Measurements from ENCODE around the gene FBXO15. TPM values are rescaled to one million over a fixed set of nuclear protein-coding genes. Genes with fewer than 3 reads are reported as not detected.
A peak's percentile ranks its signal among the peaks of the same experiment; 100 is the strongest.

Gene FBXO15
- total and polyA plus RNA-seq, 4 donors = 2.6 to 9.7 (median 5.1) TPM

DNA sequence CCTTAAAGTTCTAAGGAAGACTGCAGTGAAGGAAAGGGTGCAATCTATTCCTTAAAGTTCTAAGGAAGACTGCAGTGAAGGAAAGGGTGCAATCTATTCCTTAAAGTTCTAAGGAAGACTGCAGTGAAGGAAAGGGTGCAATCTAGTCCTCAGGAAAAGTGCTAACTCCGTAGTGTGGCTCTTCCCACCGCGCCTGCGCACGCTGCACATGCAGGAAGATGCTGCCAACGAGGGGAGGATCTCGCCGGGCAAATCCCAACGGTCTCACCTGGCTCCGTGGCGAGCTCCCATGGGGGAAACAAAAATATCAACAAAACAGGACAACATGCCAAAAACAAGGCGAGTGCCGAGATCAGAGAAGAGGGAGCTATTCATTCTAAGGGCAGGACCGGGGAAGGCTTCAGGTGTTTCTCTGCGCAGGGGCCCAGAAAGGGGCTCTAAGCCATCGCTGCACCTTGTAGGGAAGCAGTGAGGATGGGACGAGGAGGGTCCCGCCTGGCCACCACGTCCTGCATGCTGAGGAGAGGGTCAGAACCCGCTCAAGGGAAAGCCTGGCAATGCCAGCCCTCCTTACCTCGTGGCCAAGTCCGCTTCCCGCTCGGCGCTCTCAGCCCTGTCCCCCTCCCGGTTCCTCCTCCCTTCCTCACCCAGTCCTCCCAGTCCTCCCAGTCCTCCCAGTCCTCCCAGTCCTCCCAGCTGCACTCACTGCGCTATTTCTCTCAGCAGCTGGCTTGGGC lies 25.2 kb upstream of the FBXO15 start:
- Histone ChIP-seq H3K9ac (ENCODE audit: insufficient read depth in 1 of 2, low read length in 2 of 2) (no peak overlapping the region), H3K9me3 (ENCODE audit: control insufficient read depth in 4 of 4, insufficient read depth in 3 of 4, low read length in 3 of 4) (no peaks in the 10 kb centered on the region), H3K36me3 (ENCODE audit: control insufficient read depth in 4 of 4, insufficient read depth in 4 of 4, low read length in 4 of 4) (no peaks in the 10 kb centered on the region), H3K4me3 (no peak overlapping the region), H3K27me3 (ENCODE audit: control insufficient read depth in 3 of 3, insufficient read depth in 3 of 3, low read length in 2 of 3) (peaks cover 0 to 3% (median 0%) of the 10 kb centered on the region in 3 donors), H3K27ac (ENCODE audit: low read depth in 1 of 2, low read length in 1 of 2) (no peak overlapping the region), H3K4me1 (ENCODE audit: control insufficient read depth in 5 of 5, insufficient read depth in 5 of 5, low read length in 5 of 5) (peaks cover 0 to 4% (median 0%) of the 10 kb centered on the region in 5 donors)
- no peak for ATAC-seq (ENCODE audit: insufficient read depth, low FRiP score)
- 78 to 89% methylated on average over 25 to 27 of the region's 27 CpGs for WGBS, 2 donors
- TF ChIP-seq, protein P1, sequence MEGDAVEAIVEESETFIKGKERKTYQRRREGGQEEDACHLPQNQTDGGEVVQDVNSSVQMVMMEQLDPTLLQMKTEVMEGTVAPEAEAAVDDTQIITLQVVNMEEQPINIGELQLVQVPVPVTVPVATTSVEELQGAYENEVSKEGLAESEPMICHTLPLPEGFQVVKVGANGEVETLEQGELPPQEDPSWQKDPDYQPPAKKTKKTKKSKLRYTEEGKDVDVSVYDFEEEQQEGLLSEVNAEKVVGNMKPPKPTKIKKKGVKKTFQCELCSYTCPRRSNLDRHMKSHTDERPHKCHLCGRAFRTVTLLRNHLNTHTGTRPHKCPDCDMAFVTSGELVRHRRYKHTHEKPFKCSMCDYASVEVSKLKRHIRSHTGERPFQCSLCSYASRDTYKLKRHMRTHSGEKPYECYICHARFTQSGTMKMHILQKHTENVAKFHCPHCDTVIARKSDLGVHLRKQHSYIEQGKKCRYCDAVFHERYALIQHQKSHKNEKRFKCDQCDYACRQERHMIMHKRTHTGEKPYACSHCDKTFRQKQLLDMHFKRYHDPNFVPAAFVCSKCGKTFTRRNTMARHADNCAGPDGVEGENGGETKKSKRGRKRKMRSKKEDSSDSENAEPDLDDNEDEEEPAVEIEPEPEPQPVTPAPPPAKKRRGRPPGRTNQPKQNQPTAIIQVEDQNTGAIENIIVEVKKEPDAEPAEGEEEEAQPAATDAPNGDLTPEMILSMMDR (IDR thresholded peaks at IDR 0.05; ENCODE audit: control extremely low read depth, extremely low read depth) = no peak
- DNase-seq = no peak

DNA sequence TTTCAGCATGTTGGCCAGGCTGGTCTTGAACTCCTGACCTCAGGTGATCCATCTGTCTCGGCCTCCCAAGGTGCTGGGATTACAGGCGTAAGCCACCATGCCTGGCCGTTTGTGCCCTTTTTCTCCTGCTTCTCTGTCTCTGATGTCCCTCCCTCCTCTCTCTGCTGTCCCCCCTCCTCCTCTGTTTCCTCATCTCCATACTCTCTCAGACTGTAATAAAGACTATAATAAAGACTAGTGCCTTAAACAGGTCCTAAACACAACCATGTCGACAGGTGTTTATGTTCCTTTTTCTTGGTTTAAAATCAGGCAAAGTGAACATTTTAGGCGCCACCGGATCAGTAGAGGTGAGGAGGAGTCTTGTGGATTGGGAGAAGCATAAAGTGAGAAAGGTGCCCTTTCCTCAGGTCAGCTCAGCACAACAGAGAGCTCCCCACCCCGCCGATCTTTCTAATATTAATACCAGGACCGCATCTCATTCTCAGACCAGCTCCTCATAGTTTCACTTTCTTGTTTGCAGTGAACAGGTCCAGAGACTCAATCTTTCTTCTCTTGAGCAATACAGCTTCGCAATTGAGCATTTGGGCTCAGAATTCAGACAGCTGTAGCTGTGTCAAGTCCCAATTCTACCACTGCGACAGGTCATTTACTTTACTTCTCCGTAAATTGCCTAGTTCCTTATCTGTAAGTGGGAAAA lies 24.4 kb upstream of the FBXO15 start:
- DNase-seq (no peak), ATAC-seq (ENCODE audit: insufficient read depth, low FRiP score) (no peak)
- no peaks in the 10 kb centered on the region for H3K36me3 ChIP-seq (ENCODE audit: control insufficient read depth in 4 of 4, insufficient read depth in 4 of 4, low read length in 4 of 4)
- WGBS, 2 donors = 48 to 70% methylated on average over 12 of the region's 12 CpGs
- H3K27ac ChIP-seq (ENCODE audit: low read depth in 1 of 2, low read length in 1 of 2) = no peak overlapping the region
- peaks cover 0 to 4% (median 0%) of the 10 kb centered on the region in 5 donors for H3K4me1 ChIP-seq (ENCODE audit: control insufficient read depth in 5 of 5, insufficient read depth in 5 of 5, low read length in 5 of 5)
- H3K4me3 ChIP-seq = peak overlapping the region; percentile 8
- TF ChIP-seq, protein P1 (IDR thresholded peaks at IDR 0.05; ENCODE audit: control extremely low read depth, extremely low read depth) = no peak
- H3K27me3 ChIP-seq (ENCODE audit: control insufficient read depth in 3 of 3, insufficient read depth in 3 of 3, low read length in 2 of 3) = peaks cover 0 to 3% (median 0%) of the 10 kb centered on the region in 3 donors
- no peak overlapping the region for H3K9ac ChIP-seq (ENCODE audit: insufficient read depth in 1 of 2, low read length in 2 of 2)
- H3K9me3 ChIP-seq (ENCODE audit: control insufficient read depth in 4 of 4, insufficient read depth in 3 of 4, low read length in 3 of 4) = peaks cover 0 to 1% (median 0%) of the 10 kb centered on the region in 4 donors

DNA sequence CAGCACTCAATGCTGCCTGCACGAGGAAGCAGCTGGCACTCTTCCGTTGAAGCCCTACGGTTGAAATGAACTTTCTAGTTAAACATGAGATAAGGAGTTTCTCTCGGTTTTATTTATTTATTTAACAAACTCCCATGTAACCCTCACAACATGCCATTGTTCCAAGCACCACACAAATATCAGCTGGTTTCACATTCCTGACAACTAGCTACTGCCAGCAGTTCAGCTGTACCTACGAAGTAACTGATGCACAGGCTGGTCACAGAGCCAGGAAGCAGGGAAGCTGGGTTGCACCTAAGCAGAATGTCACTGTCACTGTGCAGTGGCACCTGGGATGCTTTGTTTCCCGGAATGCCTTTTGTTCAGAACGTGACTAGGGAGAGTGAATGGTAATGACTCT lies 18.8 kb upstream of the FBXO15 start:
- H3K27me3 ChIP-seq (ENCODE audit: control insufficient read depth in 3 of 3, insufficient read depth in 3 of 3, low read length in 2 of 3) = peaks cover 0 to 3% (median 0%) of the 10 kb centered on the region in 3 donors
- peaks cover 0 to 4% (median 0%) of the 10 kb centered on the region in 4 donors for H3K9me3 ChIP-seq (ENCODE audit: control insufficient read depth in 4 of 4, insufficient read depth in 3 of 4, low read length in 3 of 4)
- H3K9ac ChIP-seq (ENCODE audit: insufficient read depth in 1 of 2, low read length in 2 of 2) = no peak overlapping the region
- 41 to 63% methylated on average over 7 of the region's 7 CpGs for whole genome bisulfite sequencing, 2 donors
- TF ChIP-seq, protein P1 (IDR thresholded peaks at IDR 0.05; ENCODE audit: control extremely low read depth, extremely low read depth) = no peak
- ATAC-seq (ENCODE audit: insufficient read depth, low FRiP score) (no peak), DNase-seq (peak in 1 of 3 donors; percentile 10)
- H3K4me1 ChIP-seq (ENCODE audit: control insufficient read depth in 5 of 5, insufficient read depth in 5 of 5, low read length in 5 of 5) = no peaks in the 10 kb centered on the region
- H3K27ac ChIP-seq (ENCODE audit: low read depth in 1 of 2, low read length in 1 of 2) = no peak overlapping the region
- H3K4me3 ChIP-seq = no peak overlapping the region
- H3K36me3 ChIP-seq (ENCODE audit: control insufficient read depth in 4 of 4, insufficient read depth in 4 of 4, low read length in 4 of 4) = peaks cover 0 to 2% (median 0%) of the 10 kb centered on the region in 4 donors
